Right lobe of liver (tissue), 6 donors: Measurements from ENCODE around the gene IFT43. TPM values are rescaled to one million over a fixed set of nuclear protein-coding genes. Genes with fewer than 3 reads are reported as not detected.
A peak's percentile ranks its signal among the peaks of the same experiment; 100 is the strongest.

Experiments used
- ATAC-seq, 4 donors: fragments of 200-7000 bp; cut with Tn5 transposase; one replicate each; pipeline ENCODE4 v1.9.1; 2020; ENCODE audit warnings: mild to moderate bottlenecking in 4 of 4, moderate library complexity in 4 of 4
- DNase-seq, 3 donors: peaks; one replicate each; pipeline ENCODE4 v3.0.0-alpha.2; 2020
- H3K27ac ChIP-seq, 3 donors: fragments of 200-600 bp; one replicate each; pipeline ENCODE4 v1.8.0; 2022
- H3K27me3 ChIP-seq, 2 donors: fragments of 200-600 bp; one replicate each; pipeline ENCODE4 v1.8.0; 2022
- H3K36me3 ChIP-seq, 4 donors: fragments of 200-600 bp; sonication (generic) in 1 of 4; one replicate each; pipeline versions ENCODE4 v1.5.1 to v1.8.0; 2017 to 2022; ENCODE audit warnings: control low read depth in 1 of 4
- H3K4me1 ChIP-seq, 4 donors: fragments of 200-600 bp; sonication (generic) in 1 of 4; one replicate each; pipeline versions ENCODE4 v1.5.1 to v1.8.0; 2017 to 2022; ENCODE audit warnings: control low read depth in 1 of 4
- H3K4me3 ChIP-seq, 3 donors: fragments of 200-600 bp; one replicate each; pipeline ENCODE4 v1.8.0; 2022
- H3K9me3 ChIP-seq, 4 donors: fragments of 200-600 bp; sonication (generic) in 1 of 4; one replicate each; pipeline versions ENCODE4 v1.5.1 to v1.8.0; 2017 to 2022; ENCODE audit warnings: control low read depth in 1 of 4
- CTCF ChIP-seq, 4 donors: fragments of 200-600 bp in 3 of 4; fragments of 450-650 bp in 1 of 4; IDR thresholded peaks; one replicate each; pipeline versions ENCODE4 v1.5.1 to v1.8.0; 2016 to 2022; ENCODE audit warnings: antibody characterized with exemption in 4 of 4, mild to moderate bottlenecking in 2 of 4
- POLR2A ChIP-seq: fragments of 450-650 bp; IDR thresholded peaks from one replicate; pipeline ENCODE4 v1.6.1; 2017; ENCODE audit warnings: antibody characterized with exemption, mild to moderate bottlenecking
- WGBS: methylation state at CpG from one replicate; pipeline ENCODE4 v1.1.6; 2018; ENCODE audit warnings: low coverage, low lambda C conversion rate; ENCODE audit not compliant: insufficient coverage; ENCODE audit errors: missing lambda C conversion rate; 5-methylcytosine and 5-hydroxymethylcytosine counted together
- intact Hi-C, 2 donors: fragments of 100-400 bp; cut with DNase I; formaldehyde crosslinking; loops; one replicate each; pipeline versions ENCODE4 v1.11.2 to v1.14.1; 2022
- total RNA-seq, 6 experiments: library from RNA; depleted of rRNA in 2 of 6; stranded (reverse); fragments of >200 nt in 2 of 6; fragmentation: NEBNext Ultra II Directional in 3 of 6; extraction: Animal tissue kit (Norgen Biotek cat#: 25700) in 3 of 6; gene quantifications; one replicate each; pipeline versions ENCODE4 v1.1.0 to v1.2.4, GENCODE V29; 2016 to 2023
- donor health status: DM: no; HTN: yes; CAD: no.
- donor health status: DM: no; HTN: no; CAD: no.
- donor health status: DM: no; HTN: no; CAD: no.
- donor health status: DM: no; HTN: yes; CAD: no.
- donor health status: DM: no; HTN: yes; CAD: no.

IFT43 gene
- total RNA-seq, 6 experiments from 2014 or later: 13.8 to 36.6 (median 20.7) TPM

GRCh38 chr14:76104802-76105355, 119.3 kb downstream of the IFT43 start:
- intact Hi-C loops: no loop called here
- 64% methylated on average over 7 of the region's 8 CpGs for WGBS

GRCh38 chr14:76106188-76106587, 120.6 kb downstream of the IFT43 start:
- TF ChIP-seq CTCF (IDR thresholded peaks at IDR 0.05) (no peak), POLR2A (no peak)
- DNase-seq (no peak), ATAC-seq (no peak)
- H3K9me3 ChIP-seq: no peaks in the 10 kb centered on the region
- H3K36me3 ChIP-seq: no peaks in the 10 kb centered on the region
- 56% methylated on average over 2 of the region's 2 CpGs for WGBS
- intact Hi-C loops: no loop called here
- H3K27me3 ChIP-seq: no peaks in the 10 kb centered on the region
- no peak overlapping the region for H3K4me3 ChIP-seq
- H3K27ac ChIP-seq: no peak overlapping the region
- no peaks in the 10 kb centered on the region for H3K4me1 ChIP-seq

More at GRCh38 chr14:76104802-76105355, 119.3 kb downstream of the IFT43 start:
- no peak overlapping the region for H3K4me3 ChIP-seq
- H3K27ac ChIP-seq: no peak overlapping the region
- H3K4me1 ChIP-seq: no peaks in the 10 kb centered on the region
- no peaks in the 10 kb centered on the region for H3K27me3 ChIP-seq
- TF ChIP-seq CTCF (IDR thresholded peaks at IDR 0.05) (no peak), POLR2A (no peak)
- no peaks in the 10 kb centered on the region for H3K9me3 ChIP-seq
- ATAC-seq: no peak
- DNase-seq: no peak
- no peaks in the 10 kb centered on the region for H3K36me3 ChIP-seq

DNA sequence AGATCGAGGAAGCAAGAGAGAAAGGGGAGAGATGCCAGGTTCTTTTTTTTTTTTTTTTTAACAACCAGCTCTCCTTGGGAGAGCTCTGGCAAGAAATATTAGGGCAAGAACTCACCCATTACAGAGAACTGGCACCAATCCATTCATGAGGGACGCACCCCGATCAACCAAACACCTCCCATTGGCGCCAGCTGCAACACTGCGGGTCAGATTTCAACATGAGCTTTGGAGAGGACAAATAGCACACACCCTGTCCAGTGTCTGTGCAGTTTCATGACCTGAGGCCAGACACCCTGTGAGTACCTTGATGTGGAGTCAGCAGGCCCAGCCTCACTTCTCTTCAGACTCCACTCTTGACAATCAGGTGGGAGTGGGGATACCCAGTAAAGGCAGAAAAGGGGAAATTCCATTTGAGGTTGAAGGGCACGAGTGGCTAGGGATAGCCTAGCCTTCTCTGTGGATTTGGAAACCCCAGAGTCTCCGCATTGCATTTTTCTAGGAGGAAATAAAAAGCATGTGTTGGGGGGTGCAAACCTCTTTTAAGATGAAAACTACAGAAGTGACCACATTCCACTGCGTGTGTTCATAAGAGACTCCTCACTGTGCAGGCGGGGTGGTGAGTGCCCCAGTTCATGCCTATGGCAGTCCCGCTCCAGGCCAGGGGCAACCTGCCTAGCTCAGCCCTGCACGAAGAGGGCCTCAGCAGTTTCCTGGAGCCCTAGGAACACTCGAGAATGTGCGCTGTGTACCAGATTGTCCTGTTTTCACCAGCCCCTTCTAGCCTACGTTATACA, 123.7 kb downstream of the IFT43 start:
- ATAC-seq (peak in 1 of 4 donors; percentile 72), DNase-seq (peak in 1 of 3 donors; percentile 51)
- Histone ChIP-seq H3K9me3 (no peaks in the 10 kb centered on the region), H3K4me3 (no peak overlapping the region), H3K36me3 (no peaks in the 10 kb centered on the region), H3K27ac (no peak overlapping the region), H3K4me1 (no peaks in the 10 kb centered on the region), H3K27me3 (no peaks in the 10 kb centered on the region)
- no peak for TF ChIP-seq POLR2A
- TF ChIP-seq CTCF (IDR thresholded peaks at IDR 0.05): no peak
- intact Hi-C loops: no loop called here
- 51% methylated on average over 10 of the region's 14 CpGs for WGBS

GRCh38 chr14:76112889-76113624, 127.5 kb downstream of the IFT43 start:
- no peak for TF ChIP-seq CTCF (IDR thresholded peaks at IDR 0.05)
- no peak for TF ChIP-seq POLR2A
- no peak for ATAC-seq
- Histone ChIP-seq H3K36me3 (no peaks in the 10 kb centered on the region), H3K27ac (no peak overlapping the region), H3K4me1 (no peaks in the 10 kb centered on the region), H3K4me3 (no peak overlapping the region), H3K9me3 (no peaks in the 10 kb centered on the region), H3K27me3 (no peaks in the 10 kb centered on the region)
- no peak for DNase-seq
- 48% methylated on average over 8 of the region's 22 CpGs for WGBS
- intact Hi-C loops: no loop called here
